Activated naive CD4-positive, alpha-beta T cell (primary cell): ENCODE measurements around the gene DNAJC30.

Experiments used
- DNase-seq, 4 experiments: peaks; one replicate each; lab custom pipeline; 2025; lab: John Stamatoyannopoulos, UW

DNAJC30 gene

DNA sequence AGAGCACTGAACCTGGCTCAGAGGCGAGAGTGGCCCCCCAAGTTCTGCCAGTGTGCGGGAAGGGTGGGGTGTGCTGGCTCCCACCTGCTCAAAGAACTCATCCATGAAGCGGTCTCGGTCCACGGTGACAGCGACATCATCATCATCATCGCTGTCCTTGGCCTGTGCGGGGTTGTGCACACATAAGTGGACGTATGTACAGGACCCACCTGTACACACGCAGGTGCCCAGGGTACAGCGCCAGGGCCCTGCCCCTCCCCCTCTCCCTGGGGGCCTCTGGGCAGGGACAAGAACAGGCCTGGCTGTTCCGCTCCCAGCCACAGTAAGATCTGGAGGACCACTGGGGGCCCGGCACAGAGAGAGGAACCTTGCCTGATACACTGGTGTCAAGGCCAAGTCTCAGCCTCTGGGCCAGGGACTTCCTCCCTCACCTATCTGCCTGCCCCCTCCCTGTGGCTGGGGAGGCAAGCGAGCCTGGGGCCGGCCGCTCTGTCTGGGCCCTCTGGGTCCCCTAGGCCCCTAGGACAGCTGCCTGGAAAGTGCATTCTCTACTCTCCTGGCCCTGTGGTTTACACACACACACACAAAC, 25.8 kb upstream of the DNAJC30 start:
- DNase-seq: no peak

DNA sequence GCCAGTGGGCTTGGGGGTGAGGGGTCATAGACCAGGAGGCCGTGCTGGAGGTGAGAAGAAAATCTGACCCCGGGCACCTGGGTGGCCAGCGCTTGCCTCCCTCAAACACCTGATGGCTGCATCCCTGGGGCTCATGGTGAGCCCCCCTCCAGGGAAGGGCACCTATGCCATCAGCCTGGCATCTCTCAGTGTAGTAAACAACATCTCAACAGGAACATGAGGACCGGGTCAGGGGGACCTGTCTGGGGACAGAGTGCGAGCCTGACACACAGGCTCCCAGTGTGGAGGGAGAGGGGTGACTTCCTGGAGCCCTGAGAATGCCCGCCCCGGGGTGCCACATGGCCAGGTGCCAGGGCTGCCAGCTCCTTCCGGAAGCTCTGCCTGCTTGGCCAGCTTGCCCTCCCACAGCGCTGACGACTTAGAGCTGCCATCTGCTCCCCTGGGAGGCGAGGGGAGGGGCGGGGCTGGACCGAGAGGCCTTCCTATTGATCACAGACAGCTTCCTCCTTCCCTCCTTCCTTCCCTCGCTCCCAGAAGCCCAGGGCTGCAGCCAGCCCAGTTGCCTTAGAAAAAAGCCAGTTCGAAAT, 23.9 kb upstream of the DNAJC30 start:
- DNase-seq: peak in 2 of 4 experiments; percentile 11 to 31

DNA sequence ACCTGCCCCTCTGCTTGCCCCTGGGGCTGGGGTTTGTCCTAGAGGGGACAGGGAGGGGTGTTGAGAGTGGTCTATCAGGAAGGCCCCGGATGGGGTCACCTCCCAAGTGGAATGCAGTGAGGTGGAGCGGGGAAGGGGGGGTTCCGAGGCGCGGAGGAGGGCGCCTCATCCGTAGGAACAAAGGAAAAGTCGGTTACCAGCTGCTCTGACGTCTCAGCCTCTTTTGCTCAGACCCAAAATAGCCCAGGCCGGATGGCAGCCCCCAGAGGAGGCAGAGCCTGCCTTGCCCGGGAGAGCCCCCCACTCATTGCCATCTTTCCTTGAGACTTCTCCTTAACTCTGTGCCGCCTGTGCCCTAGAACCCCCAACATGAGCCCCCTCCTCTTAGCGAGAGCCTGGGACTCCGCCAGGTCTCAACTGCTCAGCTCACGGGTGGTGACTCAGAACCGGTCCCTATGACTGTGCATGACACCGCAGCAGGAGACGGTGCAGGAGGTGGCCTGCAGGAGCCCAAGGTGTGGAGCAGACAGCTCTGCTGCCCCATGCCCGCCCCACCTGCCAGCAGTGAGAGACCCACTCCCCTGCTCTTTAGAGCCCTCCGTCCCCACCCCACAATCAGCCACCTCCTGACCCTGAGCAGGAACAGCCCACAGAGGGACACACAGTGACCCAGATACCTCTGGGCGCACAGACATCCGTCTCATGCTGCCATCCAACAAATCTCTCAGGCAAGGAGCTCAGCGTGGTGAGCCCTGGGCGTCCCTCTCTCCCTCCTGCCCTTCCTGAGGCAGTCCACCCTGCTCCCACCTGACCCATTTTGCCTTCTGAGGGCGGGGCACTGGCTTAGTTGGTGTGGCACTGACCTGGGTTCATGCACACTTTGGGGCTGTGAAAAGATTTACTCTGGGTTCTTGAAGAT, 23.1 kb upstream of the DNAJC30 start:
- no peak for DNase-seq

DNA sequence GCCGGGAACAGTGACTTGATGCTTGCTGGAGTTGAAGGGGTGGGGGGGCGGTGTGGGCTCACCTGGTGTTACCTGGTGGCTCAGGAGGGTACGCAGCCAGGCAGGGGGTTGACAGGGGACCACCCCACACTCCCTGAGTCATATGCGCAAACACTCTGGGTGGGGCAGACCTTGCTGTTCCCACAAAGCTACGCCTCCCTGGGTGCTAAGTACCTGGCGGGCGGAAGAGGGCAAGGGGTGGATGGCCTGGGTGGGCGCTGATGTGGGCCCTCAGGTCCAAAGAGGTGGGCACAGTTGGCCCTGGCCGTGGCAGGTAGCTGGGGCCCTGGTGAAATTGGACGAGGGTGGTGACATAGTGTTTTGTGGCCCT, 22.3 kb upstream of the DNAJC30 start:
- DNase-seq: no peak

DNA sequence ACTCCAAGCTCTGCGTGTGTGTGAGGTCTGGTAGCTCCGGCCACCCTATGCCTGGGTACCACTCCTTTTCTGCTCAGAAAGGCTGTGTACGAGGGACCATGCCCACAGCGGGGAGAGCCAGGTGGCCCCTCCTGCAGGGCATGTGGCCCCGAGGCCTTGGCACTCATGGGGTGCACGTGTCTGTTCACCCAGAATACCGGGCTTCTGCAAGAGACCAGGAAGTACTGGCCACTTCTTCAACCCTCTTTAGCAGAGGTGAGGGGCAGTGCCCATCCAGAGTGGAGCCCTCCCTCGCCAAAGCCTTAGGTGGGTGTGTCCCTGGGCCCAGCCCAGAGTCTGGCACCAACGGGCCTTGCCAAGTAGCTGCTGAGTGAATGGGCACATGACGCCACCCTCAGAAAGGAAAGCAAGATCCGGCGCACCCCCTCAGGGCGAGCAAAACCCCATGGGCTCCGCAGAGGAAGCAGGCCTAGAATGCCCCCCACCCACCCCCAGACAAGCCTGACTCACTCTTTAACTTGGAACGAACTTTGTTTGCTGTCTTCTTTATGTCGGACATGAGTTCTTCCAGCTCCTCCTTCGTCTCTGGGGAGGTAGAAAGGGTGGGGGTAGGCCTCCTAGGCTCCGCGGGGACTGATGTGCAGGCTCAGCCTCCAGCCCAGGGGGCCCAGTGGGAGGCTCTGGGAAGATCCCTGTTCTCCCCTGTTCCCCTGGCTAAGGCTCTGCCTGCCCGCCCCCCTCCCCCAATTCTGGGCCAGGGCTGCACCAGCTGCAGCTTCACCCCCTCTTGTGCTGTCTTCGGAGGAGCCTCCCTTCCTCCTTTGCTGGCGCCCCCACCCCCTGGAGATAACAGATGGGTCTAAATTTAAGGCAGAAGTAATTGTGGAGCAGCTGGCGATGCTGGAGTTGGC, 21.6 kb upstream of the DNAJC30 start:
- no peak for DNase-seq

DNA sequence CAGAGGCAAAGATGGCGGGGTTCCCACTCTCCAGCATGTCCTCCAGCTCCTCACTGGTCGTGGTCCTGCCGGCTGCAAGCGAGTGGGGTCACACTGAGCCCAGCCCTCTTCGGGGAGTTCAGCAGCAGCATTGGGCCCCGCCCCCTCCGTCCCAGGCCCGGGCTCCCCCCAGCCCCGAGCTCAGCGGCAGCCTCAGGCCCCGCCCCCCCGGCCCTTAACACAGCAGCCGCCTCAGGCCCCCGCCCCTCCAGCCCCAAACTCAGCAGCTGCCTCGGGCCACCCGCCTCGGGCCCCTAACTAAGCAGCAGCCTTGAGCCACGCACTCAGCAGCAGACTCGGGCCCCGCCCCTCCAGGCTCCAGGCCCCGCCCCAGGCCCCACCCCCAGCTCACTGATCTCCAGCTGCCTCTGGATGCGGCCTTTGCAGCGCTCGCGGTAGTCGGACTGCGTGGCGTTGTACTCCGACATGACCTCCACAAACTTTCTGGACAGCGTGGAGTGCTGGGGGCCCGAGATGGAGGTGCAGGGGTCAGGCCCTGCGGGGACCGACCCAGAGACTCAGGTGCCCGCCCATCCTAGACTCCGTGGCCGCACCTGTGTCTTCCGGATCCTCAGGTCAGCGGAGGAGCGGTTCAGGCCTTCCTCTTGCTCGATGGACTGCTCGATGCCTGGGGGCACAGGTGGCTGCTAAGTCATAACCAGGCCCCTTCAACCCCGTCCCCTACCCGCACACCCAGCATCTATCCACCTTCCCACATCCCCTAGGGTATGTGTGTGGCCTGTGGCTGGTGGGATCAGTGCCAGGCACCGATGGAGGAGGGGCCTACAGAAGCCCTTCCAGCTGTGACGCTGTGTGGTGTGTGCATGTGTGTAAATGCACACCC, 20.7 kb upstream of the DNAJC30 start:
- DNase-seq: peak in 2 of 4 experiments; percentile 35 to 65

DNA sequence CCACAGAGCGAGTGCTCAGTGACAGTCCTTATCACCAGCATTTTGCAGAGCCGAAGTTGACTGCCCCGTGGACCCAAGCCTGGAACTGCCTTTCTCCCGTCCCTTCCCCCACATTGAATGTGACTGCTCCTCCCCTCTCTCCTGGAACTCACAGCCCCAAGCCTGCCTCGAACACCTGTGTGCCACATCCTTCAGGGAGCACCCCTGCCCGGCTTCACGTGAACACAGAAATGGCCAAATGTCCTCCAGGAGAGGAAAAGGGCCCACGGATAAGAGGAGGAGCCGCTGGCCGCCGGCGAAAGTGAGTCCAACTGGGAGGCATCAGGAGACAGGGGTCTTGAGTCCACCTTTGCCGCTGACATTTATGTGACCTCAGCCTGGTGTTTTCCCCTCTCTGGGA, 20.0 kb upstream of the DNAJC30 start:
- DNase-seq: no peak

DNA sequence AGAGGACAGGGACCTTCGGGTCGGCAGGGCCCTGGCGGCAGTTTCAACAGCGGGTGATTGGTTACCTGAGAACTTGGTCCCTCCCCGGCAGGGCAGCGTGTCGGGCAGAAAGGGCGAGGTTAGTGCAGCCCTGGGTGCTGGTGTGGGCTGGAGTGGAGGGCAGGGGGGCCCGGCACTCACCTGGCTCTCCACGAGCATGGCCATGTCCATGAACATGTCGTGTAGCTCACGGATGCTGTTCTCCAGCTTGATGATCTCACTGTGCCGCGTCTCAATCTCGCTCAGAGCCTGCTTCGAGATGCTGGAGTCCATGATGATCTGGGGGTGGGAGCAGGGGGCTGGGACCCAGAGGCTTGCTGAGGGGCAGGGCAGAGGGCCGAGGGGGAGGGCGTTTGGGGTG, 19.4 kb upstream of the DNAJC30 start:
- no peak for DNase-seq

DNA sequence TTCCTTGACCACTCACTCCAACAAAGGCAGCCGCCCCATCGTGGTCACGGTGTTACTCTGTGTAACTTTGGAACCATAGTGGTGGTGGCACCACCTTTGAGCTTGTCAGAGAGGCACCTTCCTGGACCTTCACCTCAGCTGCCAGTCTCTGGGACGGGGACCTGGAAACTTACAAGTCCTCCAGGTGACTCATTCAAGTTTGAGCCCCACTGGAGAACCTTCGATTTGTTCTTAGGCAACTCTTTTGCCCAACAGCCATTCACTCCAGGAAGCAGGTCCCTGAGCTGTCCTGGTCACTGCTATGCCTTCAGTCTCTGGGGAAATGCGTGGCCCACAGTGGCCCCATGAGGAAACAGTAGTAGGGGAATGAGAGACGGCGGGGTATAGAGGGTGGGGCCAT, 19.0 kb upstream of the DNAJC30 start:
- DNase-seq: no peak

DNA sequence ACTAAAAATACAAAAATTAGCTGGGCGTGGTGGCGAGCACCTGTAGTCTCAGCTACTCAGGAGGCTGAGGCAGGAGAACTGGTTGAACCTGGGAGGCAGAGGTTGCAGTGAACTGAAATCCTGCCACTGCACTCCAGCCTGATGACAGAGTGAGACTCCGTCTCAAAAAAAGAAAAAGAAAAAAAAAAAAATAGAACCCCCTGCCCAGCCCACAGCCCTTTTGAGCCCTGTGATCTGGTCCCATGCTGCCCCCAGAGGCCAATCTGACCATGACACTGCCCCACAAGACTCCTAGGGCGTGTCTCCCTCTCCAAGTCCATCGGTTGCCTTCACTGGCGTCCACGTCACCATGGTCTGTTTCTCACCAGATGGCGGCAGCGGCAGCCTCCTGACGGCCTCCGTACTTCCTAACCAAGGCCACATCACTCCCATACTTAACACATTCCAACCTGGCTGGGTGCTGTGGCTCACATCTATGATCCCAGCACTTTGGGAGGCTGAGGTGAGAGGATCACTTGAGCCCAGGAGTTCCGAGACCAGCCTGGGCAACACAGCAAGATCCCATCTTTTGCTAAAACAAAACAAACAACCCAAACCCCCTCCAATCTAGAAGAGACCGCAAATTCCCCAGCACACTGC, 18.2 kb upstream of the DNAJC30 start:
- DNase-seq: peak in 1 of 4 experiments; percentile 14

DNA sequence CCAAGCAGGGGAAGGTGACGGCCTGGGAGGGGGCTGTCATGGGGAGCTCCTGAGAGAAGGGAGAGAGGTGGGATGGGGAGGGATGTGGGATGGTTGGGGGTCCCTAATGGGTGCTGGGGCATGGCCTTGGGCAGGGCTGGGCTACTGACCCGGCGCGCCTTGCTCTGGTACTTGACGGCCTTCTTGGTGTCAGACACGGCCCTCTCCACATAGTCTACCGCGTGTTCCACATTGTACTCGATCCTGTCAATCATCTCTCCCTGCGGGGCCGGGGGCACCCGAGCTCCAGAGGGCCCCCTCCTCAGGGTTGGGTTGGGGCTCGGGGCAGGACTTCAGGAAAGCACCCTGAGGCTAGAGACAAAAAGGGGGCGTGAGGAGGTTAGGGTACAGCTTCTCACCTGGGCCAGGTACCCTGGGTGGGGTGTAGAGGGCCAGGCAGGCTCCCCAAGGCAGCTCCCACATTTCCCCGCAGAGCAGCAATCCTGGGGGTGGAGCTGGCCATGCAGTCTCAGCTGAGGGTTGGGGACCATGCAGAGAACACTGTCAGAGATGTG, 17.4 kb upstream of the DNAJC30 start:
- no peak for DNase-seq

DNA sequence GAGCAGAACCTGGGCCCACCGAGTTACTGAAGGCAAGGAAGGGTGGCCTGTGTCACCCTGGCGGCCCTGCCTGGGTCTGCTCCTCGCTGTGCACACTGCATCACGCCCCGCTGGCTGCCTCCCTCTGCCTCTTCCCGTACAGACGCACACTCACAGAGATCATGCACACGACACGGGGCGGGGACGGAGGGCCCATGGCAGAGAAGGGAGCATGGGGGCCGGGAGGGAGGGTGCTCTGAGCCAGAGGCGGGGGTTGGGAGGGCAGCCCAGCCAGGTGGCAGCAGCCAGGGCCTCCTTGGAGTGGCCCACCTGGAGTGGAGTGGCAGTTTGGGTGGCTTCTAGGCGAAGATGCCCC, 16.8 kb upstream of the DNAJC30 start:
- no peak for DNase-seq

DNA sequence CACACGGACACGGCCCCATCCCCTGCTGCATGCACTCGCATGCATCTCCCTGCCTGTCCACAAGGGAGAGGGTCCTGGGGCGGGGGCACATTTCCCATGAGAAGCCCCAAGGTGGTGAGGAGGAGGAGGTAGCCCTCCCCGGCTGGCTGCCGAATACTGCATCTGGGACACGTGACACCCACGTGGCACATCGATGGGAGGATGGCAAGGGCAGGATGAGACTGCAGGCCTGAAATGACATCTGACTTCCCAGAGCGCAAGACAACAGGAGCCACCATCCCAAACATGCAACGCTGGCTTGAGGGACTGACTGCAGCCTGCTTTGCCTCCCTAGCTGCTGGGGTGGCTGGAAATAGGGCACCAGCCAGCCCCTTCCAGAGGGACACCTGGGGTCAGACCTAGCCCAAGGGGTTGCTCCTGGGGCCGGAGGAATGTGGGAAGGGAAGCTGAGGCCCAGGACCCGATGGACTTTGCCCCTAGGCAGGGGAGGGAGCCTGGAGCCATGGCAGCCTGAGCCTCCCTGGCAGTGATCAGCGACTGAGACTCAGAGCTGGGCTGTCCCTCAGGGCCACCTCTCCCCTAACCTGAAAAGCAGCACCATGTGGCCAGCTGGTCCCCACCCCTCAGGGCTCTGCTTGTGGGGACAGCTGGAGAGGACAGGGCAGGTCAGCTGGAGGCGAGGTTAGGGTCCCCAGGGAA, 16.3 kb upstream of the DNAJC30 start:
- DNase-seq: no peak

DNA sequence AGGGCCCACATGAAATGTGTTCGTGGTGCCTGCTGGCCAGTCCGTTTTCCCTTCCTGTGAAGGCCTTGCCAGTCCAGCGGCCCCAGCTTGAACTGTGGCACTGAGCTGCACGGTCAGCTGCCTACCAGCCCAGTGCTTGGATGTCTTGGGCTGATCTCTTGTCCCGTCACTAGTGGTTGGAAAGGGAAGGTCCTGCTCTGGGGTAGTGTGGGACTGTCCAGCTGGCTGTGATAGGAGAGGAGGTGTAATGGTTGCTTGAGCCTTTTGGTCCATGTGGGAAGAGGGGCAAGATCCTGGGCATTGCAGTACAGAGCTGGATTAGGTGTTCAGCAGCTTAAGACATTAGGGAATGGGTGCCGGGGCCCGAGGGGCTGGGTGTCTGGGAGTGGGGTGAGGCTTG, 15.2 kb upstream of the DNAJC30 start:
- no peak for DNase-seq

DNA sequence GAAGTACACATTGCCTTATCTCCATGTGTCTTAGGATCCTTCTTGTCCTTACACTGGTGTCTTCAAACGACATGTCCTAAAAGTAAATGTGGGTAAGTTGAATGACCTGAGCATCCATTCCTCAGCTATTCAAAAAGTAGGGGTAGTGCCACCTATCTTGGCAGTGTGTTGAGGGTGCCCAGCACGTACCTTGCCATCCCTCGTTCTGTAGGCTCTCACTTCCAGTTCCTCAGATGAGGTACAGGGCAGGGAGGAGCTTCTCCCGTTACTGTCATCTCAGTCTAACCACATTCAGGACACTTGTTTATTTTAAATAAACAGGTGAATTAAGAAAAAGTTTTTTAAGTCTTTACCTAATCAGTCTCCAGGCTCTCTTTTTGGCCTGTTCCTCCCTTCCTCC, 13.1 kb upstream of the DNAJC30 start:
- no peak for DNase-seq

DNA sequence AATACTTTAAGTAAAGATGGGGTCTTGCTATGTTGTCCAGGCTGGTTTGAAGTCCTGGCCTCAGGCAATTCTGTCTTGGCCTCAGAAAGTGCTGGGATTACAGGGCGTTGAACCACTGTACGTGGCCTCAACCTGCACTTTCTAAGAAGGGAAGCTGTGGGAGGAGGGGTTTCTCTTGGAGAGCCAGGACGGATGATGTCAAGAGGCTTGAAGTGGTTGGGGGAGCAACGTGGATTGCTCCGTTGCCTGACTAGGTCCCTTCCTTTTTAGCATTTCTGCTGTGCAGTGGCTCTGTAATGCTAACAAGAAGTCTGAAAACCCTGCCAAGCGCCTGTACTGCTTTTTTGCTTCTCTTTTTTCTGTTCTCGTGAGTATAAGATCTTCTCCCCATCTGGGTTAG, 7.4 kb upstream of the DNAJC30 start:
- no peak for DNase-seq

DNA sequence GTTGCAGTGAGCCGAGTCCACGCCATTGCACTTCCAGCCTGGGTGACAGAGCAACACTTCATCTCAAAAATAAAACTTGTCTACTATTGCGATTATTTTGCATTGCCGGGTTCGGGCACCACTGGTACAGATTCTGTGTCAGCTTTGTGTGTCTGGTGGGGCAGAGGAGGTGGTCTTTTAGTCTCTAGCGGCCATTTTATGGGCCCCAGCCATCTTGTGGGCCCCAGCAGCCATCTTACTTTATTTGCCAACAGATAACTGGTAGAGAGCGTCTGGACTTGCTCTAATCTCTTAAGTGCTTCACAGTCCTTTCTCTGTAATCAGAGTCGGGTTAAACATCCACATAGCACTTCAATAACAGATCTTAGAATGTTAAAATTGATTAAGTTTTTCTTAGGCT, 5.0 kb upstream of the DNAJC30 start:
- no peak for DNase-seq

DNA sequence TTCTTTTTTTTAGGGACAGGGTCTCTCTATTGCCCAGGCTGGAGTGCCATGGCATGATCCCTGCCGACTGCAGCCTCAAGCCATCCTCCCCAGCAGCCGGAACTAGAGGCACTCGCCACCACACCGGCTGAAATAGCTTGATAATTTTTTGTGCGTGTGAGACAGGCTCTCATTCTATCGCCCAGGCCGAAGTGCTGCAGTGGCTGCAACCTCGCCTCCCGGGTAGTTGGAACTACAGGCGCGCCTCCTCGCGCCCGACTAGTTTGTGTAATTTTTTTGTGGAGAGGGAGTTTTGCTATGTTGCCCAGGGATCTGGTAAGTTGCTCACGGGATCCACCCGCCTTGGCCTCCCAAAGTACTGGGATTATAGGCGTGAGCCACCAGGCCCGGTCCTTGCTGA, 2.1 kb upstream of the DNAJC30 start:
- no peak for DNase-seq

DNA sequence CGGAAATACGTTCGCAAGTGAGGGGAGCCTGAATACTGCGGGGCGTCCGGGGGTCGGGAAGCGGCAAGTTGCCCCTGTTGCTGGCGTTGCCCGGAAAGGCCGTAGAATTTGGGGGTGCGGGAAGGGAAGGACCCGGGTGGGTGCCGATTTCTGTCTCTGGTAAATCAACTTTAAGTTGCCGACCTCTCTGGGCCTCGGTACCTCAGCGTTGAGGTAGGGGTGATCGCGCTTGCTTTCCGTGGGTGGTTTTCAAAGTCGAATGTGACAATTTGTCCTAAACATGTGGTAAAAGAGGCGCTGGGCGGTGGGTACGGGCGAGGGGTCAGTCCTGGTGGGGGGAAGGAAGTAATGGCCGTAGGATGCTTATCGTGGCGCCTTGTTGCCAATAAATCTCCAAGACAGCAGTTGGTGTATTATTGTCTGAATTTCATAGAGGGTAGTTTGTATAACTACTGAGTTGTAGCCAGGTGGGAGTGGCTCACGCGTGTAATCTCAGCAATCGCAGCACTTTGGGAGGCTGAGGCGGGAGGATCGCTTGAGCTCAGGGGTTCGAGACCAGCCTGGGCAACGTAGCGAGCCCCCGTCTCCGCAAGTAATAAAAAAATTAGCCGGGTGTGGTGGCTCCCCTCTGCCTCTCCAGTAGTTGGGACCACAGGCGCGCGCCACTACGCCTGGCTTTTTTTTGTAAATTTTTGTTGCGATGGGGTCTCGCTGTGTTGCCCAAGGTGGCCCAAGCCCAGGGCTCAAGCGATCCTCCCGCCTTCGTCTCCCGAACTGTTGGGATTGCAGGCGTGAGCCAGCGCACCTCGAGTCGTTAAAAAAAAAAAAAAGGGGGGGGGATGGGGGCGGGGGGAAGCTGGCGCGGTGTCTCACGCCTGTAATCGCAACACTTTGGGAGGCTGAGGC, 788 bp upstream of the DNAJC30 start:
- peak in 1 of 4 experiments; percentile 45 for DNase-seq
